Brain microvascular endothelial cell (primary cell): ENCODE results near the gene TNPO1.

ENCODE experiments used
- DNase-seq: peaks from one replicate; pipeline ENCODE4 v3.0.0-alpha.2; 2020
- H3K27ac ChIP-seq: fragments of 250-450 bp; sonication (Bioruptor Pico); 2 replicates; pipeline ENCODE4 v1.5.1; 2020; ENCODE audit warnings: mild to moderate bottlenecking, moderate library complexity
- H3K27me3 ChIP-seq: fragments of 250-450 bp; sonication (Bioruptor Pico); replicated peaks from 2 replicates; pipeline ENCODE4 v1.5.1; 2020; ENCODE audit warnings: mild to moderate bottlenecking
- H3K36me3 ChIP-seq: fragments of 250-450 bp; sonication (Bioruptor Pico); replicated peaks from 2 replicates; pipeline ENCODE4 v1.5.1; 2020; ENCODE audit warnings: mild to moderate bottlenecking
- H3K4me3 ChIP-seq: 2 replicates; pipeline ENCODE4 v1.5.1; 2011; ENCODE audit warnings: low read depth, mild to moderate bottlenecking, control low read depth, low read length, moderate library complexity
- in situ Hi-C: cut with HindIII; loops from 2 replicates; pipeline ENCODE4 v1.10.0; 2017; ENCODE audit warnings: low sequenced_read_pairs, low pct_ligation_motif_present
- TF ChIP-seq, protein P1 (sequence below): IDR thresholded peaks from 2 replicates; pipeline ENCODE4 v1.5.1; 2011; ENCODE audit warnings: low read depth, mild to moderate bottlenecking, moderate library complexity, low read length, control low read depth, inconsistent platforms; ENCODE audit errors: missing control alignments

Gene TNPO1

DNA sequence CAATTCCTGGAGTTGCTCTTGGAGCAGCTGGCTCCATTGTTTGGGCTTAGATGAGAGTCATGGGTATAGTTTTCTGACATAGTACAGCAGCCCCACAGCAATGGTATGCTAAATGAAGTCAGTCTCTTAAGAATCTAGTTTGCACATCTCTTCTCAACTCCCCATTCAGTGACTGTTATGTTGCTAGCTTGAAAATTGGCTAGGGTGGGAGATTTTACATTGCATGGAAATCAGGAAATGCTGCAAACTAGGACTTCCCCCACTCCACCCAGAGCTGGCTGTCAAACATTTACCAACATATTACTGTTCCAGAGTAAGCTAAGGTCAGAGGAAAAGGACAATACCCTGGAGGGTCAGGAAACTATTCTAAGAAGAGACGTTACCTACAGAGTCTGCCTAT is 121.7 kb downstream of the TNPO1 start:
- no peak overlapping the region for H3K4me3 ChIP-seq
- H3K27ac ChIP-seq: no peak overlapping the region
- TF ChIP-seq, protein P1, sequence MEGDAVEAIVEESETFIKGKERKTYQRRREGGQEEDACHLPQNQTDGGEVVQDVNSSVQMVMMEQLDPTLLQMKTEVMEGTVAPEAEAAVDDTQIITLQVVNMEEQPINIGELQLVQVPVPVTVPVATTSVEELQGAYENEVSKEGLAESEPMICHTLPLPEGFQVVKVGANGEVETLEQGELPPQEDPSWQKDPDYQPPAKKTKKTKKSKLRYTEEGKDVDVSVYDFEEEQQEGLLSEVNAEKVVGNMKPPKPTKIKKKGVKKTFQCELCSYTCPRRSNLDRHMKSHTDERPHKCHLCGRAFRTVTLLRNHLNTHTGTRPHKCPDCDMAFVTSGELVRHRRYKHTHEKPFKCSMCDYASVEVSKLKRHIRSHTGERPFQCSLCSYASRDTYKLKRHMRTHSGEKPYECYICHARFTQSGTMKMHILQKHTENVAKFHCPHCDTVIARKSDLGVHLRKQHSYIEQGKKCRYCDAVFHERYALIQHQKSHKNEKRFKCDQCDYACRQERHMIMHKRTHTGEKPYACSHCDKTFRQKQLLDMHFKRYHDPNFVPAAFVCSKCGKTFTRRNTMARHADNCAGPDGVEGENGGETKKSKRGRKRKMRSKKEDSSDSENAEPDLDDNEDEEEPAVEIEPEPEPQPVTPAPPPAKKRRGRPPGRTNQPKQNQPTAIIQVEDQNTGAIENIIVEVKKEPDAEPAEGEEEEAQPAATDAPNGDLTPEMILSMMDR: no peak
- H3K36me3 ChIP-seq: no peaks in the 10 kb centered on the region
- in situ Hi-C loops: no loop called here
- H3K27me3 ChIP-seq: no peaks in the 10 kb centered on the region
- no peak for DNase-seq

DNA sequence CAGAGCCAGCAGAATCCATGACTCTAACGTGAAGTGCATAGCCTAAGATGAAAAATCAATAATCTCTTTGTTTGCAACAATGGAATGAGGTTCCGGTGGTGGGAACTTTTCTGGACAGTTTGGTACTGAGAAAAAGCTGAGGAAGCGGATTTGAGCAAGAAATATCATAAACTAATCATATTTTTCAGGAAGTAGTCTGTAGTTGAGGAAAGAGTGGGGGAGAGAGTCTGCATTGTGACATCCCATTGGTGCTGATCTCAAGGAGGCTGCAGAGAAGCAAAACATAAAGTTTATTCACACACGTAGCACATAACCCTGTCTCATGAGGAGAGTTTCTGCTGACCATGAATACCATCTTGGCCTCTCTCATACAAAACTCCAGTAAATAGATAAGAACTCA is 123.6 kb downstream of the TNPO1 start:
- Histone ChIP-seq H3K4me3 (no peak overlapping the region), H3K36me3 (no peaks in the 10 kb centered on the region), H3K27ac (no peak overlapping the region), H3K27me3 (no peaks in the 10 kb centered on the region)
- TF ChIP-seq, protein P1: no peak
- in situ Hi-C loops: no loop called here
- DNase-seq: no peak

DNA sequence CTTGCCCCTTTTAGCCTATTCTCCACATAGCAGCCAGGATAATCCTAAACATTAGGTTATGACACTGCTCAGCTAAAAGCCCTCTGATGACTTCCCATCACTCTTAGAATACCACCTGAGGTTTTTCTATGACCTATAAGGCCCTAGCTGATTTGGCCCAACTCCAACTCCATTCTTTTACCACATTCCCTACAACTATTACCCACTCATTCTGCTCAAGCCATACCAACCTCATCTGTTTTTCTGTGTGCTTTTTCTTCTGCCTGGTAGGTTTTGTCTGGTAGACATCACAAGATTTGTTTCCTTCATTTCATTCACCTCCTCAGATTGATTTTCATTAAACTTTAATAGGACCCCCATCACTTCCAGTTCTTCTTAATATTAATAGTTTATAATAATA is 126.8 kb downstream of the TNPO1 start:
- no peak for DNase-seq
- TF ChIP-seq, protein P1: no peak
- Histone ChIP-seq H3K27ac (no peak overlapping the region), H3K36me3 (no peaks in the 10 kb centered on the region), H3K27me3 (no peaks in the 10 kb centered on the region), H3K4me3 (no peak overlapping the region)
- in situ Hi-C loops: no loop called here

DNA sequence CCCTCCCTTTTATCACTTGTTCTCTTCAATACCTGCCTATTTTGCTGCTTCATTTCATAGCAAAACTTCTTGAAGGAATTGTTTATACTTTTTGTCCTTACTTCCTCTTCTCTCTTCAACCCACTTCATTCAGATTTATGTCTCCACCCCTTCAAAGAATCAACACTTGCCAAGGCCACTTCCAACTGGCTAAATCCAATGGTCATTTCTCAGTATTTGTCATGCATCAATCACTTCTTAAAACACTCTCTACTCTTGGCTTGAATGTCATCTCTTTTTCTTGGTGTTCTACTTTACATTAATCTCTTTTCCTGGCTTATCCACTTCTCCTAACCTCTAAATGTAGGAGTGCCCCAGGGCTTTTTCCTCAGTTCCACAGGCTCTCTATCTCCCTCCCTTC is 131.0 kb downstream of the TNPO1 start:
- no peak overlapping the region for H3K4me3 ChIP-seq
- TF ChIP-seq, protein P1: no peak
- no peaks in the 10 kb centered on the region for H3K36me3 ChIP-seq
- no peak overlapping the region for H3K27ac ChIP-seq
- H3K27me3 ChIP-seq: no peaks in the 10 kb centered on the region
- DNase-seq: no peak
- in situ Hi-C loops: no loop called here

DNA sequence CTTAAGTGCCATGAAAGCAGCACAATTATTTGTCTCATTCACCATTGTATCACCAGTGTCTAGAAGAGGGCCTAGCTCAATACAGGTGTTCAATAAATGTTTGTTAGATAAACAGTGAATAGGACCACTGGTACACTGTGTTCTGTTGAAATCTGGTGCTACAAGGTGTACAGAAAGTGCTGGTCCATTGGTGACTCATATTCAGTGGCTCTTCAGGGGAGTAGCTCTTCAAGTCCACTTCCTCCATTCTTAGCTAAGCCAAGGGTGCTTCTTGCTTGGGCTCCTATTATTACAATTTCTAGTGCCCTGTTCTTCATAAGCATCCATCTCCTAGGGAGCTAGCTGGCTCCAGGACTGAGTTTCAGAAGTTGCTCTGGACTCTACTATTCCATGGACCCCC is 133.0 kb downstream of the TNPO1 start:
- no peaks in the 10 kb centered on the region for H3K27me3 ChIP-seq
- no peak for DNase-seq
- TF ChIP-seq, protein P1: no peak
- H3K4me3 ChIP-seq: no peak overlapping the region
- no peak overlapping the region for H3K27ac ChIP-seq
- H3K36me3 ChIP-seq: no peaks in the 10 kb centered on the region
- in situ Hi-C loops: no loop called here

DNA sequence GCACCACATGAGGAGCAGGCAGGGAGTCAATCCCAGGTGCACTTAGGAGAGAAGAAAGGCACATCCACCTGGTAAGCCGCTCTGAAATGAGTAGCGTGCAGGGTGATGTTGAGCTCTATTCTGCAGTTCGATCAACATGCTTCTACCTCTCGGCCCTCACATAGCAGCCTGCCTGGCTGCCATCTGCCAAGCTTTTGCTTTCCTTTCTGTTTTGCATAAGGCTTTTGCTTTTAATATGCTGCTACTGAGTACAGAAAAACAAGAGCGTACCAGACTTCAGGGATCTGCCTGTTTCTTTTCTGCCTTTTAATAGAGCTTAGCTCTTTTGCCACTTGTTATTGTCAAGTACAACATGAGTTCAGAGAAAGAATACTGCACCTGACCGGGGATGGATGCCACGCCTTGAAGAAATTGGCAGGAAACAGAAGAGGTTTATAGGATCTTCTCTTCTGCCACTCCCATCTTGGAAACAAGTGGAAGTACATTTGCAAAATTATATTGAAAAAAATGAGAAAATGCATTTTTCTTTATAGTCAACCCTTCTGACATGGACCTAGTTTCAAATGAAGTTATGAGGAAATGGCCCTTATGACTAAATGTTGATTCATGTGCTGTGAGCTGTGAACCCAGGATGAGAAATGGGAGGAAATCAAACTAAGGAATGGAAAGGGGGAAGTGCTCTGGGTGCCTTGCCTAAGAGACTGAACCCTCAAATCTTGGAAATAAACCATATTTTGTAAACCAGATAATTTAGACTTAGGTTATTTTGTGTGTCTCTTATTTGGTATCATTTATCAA is 135.4 kb downstream of the TNPO1 start:
- TF ChIP-seq, protein P1: no peak
- H3K27ac ChIP-seq: peak overlapping the region; percentile 59
- in situ Hi-C loops: no loop called here
- no peaks in the 10 kb centered on the region for H3K36me3 ChIP-seq
- H3K4me3 ChIP-seq: no peak overlapping the region
- DNase-seq: peak; percentile 60
- H3K27me3 ChIP-seq: no peaks in the 10 kb centered on the region
